GM21619 (cell line): ENCODE measurements around the gene CTXND2.
A peak's percentile ranks its signal among the peaks of the same experiment; 100 is the strongest.
"Not testable (repeated sequence)": the region's sequence is repeated elsewhere in the genome, so short reads cannot be mapped to it uniquely, and the experiment has no call there.

ENCODE experiments used
- ATAC-seq: cut with Tn5 transposase; IDR thresholded peaks from one replicate; pipeline ENCODE4 v1.9.1; 2021; ENCODE audit not compliant: unreplicated experiment

Gene CTXND2

GRCh38 chr1:150887018-150887417 is at the start of gene CTXND2:
CTXND2 (plus strand) TSS chr1:150887136; CDS start chr1:150912315, 25,179 bp downstream.
- ATAC-seq: no peak

DNA sequence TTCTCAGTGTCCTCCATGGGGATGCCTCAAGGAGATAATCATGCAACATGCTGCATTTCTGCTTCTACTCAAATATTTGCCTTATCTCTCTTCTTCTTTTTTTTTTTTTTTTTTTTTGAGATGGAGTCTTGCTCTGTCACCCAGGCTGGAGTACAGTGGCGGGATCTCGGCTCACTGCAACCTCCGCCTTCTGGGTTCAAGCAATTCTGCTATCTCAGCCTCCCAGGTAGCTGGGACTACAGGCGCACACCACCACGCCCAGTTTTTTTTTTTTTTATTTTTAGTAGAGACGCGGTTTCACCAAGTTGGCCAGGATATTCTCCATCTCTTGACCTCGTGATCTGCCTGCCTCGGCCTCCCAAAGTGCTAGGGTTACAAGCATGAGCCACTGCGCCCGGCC is 46.1 kb upstream of the CTXND2 start:
- not testable (repeated sequence) for ATAC-seq

GRCh38 chr1:150841626-150842025 is 45.3 kb upstream of the CTXND2 start:
- ATAC-seq: no peak

- ATAC-seq: no peak
Measured at GRCh38 chr1:150842343-150842742, 44.6 kb upstream of the CTXND2 start.

GRCh38 chr1:150842964-150843363 is 44.0 kb upstream of the CTXND2 start:
- no peak for ATAC-seq

- ATAC-seq: no peak
Measured at GRCh38 chr1:150843474-150843873, 43.5 kb upstream of the CTXND2 start.

- ATAC-seq: no peak
Measured at GRCh38 chr1:150846473-150847146, 40.3 kb upstream of the CTXND2 start.

- not testable (repeated sequence) for ATAC-seq
Measured at GRCh38 chr1:150850801-150851362, 36.1 kb upstream of the CTXND2 start.

GRCh38 chr1:150852734-150853133 is 34.2 kb upstream of the CTXND2 start:
- not testable (repeated sequence) for ATAC-seq

GRCh38 chr1:150863724-150864123 is 23.2 kb upstream of the CTXND2 start:
- no peak for ATAC-seq

- ATAC-seq: not testable (repeated sequence)
Measured at GRCh38 chr1:150864200-150864599, 22.7 kb upstream of the CTXND2 start.

- ATAC-seq: no peak
Measured at GRCh38 chr1:150869683-150870082, 17.3 kb upstream of the CTXND2 start.

- ATAC-seq: no peak
Measured at GRCh38 chr1:150872572-150872971, 14.4 kb upstream of the CTXND2 start.

DNA sequence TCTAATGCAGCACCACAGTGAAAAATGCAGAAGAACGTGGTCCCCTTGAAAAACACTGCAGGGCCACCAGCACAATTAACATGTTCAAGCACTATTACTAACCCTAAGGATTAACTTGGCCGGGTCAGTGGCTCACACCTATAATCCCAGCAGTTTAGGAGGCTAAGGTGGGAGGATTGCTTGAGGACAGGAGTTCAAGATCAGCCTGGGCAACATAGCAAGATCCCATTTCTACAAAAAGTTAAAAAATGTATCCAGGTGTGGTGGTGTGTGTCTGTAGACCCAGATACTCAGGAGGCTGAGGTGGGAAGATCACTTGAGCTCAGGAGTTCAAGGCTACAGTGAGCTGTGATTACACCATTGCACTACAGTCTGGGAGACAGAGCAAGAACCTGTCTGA is 13.4 kb upstream of the CTXND2 start:
- ATAC-seq: no peak

- no peak for ATAC-seq
Measured at GRCh38 chr1:150874455-150875196, 12.3 kb upstream of the CTXND2 start.

DNA sequence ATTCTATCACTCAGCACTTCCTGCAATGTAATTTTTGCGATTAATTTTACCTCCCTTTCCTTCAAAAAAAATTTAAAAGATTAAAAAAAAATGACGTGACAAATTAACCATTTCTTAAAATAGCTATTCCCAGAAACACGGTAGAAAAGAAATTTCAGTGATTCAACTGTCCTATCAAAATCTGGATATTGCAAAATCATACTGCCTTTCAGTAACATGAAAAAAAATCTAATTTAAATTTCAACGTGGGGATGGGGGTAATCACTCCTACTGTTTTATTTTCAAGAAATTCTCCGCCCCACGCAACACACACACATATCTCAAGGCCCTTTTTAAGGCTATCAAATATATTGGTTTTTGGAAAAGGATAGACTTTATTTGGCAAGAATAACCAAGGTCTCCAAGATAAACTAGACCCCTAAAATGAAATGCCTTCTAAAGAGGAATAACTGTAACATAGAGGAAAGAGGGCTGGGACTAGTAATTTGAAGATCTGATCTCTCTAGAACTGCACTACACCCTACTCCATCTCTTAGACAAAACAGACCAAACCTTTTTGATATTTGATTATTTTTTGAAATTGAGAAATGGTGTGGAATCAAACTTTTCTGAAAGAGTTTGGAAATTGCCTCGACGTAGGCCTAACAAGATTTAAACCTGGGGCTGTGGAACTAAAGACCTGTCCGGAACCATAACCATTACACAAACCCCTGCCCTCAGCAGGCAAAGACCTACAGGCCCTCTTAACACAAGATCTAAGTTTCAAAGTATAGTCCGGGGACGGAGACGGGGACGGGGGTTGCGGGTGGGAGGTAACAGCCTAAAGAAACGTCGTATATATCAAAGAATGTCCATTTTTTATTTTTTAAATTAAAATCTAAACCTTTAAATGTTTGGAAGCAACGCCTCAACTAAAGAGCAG is 11.5 kb upstream of the CTXND2 start:
- ATAC-seq: no peak

DNA sequence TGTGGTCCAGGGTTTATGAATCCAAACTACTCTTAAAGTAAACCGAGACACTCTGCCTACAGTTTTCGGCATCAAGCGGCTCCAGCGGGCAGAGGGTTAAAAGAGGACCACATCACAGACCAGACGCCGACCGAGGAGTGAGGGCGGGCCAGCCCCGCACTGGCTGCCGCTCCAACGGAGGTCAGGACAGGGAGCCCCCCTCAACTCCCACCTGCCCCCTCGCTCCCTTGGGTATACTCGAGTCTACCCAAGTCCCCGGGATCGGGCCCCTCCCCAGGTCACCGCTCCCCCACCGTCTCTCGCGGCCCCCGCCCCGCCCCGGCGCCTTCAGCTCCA is 10.8 kb upstream of the CTXND2 start:
- peak; percentile 21 for ATAC-seq

- ATAC-seq: not testable (repeated sequence)
Measured at GRCh38 chr1:150878931-150879330, 8.0 kb upstream of the CTXND2 start.

DNA sequence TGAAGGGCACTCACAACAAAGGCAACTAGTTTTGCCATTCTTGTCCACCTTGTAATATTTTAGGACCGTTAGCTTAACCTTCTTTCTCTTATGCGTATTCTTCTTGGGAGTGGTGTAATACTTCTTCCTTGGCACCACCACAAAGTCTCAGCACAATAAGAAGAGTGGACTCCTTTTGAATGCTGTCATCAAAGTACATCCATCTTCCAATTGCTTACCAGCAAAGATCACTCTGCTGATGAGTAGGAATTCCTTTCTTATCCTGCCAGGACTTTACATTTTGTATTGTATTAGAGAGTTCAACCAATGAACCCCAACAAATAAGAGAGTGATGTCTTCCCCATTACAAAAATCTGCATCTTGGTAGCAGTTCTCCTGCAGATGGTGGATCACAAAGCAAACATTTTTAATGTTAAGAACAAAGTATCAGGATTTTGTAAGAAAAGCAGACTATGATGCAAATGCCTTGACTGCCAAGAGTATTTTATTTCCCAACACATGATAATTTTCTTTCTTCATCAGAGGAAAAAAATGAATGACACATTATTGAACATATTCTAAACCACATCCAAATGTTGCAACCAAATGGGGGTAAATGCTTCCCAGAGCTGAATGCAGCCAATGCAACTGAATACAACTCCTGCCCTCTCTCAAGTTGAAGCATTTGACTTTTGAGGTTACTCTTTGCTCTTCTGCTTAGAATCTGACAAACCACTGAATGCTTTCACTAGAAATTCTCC is 5.4 kb upstream of the CTXND2 start:
- ATAC-seq: no peak

GRCh38 chr1:150883121-150883520 is 3.8 kb upstream of the CTXND2 start:
- not testable (repeated sequence) for ATAC-seq
